Breast epithelium (tissue), 4 donors: Measurements from ENCODE around the gene CACNA2D3. TPM values are rescaled to one million over a fixed set of nuclear protein-coding genes. Genes with fewer than 3 reads are reported as not detected.

Experiments
- DNase-seq, 2 donors: peaks; one replicate each; pipeline ENCODE4 v3.0.0-alpha.2; 2019; ENCODE audit warnings: low spot score in 2 of 2
- H3K27ac ChIP-seq, 2 donors: fragments of 200-600 bp; sonication (generic) in 1 of 2; one replicate each; pipeline ENCODE4 v1.5.1; 2016 to 2019; ENCODE audit warnings: mild to moderate bottlenecking in 1 of 2
- H3K27me3 ChIP-seq, 2 donors: fragments of 200-600 bp; sonication (generic) in 1 of 2; one replicate each; pipeline versions ENCODE4 v1.5.1 to v1.6.0; 2017 to 2019; ENCODE audit warnings: control low read depth in 1 of 2, mild to moderate bottlenecking in 1 of 2
- H3K36me3 ChIP-seq: fragments of 200-600 bp; one replicate; pipeline ENCODE4 v1.5.1; 2019
- H3K4me1 ChIP-seq, 2 donors: fragments of 200-600 bp; sonication (generic); one replicate each; pipeline ENCODE4 v1.5.1; 2016 to 2019; ENCODE audit warnings: control low read depth in 1 of 2
- H3K4me3 ChIP-seq, 3 donors: fragments of 200-600 bp; sonication (generic); 1 replicate in 2 of 3; 2 replicates in 1 of 3; pipeline ENCODE4 v1.5.1; 2016 to 2019; ENCODE audit warnings: mild to moderate bottlenecking in 3 of 3, moderate library complexity in 2 of 3
- H3K9me3 ChIP-seq, 2 donors: fragments of 200-600 bp; sonication (generic) in 1 of 2; one replicate each; pipeline ENCODE4 v1.5.1; 2016 to 2019; ENCODE audit warnings: control low read depth in 1 of 2
- CTCF ChIP-seq, 3 donors: fragments of 450-650 bp; IDR thresholded peaks; one replicate each; pipeline ENCODE4 v1.5.1; 2016 to 2017; ENCODE audit warnings: antibody characterized with exemption in 3 of 3, mild to moderate bottlenecking in 3 of 3, moderate library complexity in 3 of 3
- POLR2A ChIP-seq: fragments of 450-650 bp; IDR thresholded peaks from one replicate; pipeline ENCODE4 v1.6.1; 2016; ENCODE audit warnings: antibody characterized with exemption, mild to moderate bottlenecking, moderate library complexity
- POLR2AphosphoS5 ChIP-seq, 3 donors: sonication (generic); formaldehyde crosslinking; IDR thresholded peaks; one replicate each; pipeline ENCODE4 v1.6.1; 2017; ENCODE audit warnings: antibody characterized with exemption in 3 of 3
- intact Hi-C: fragments of 100-400 bp; cut with DNase I; formaldehyde crosslinking; loops from one replicate; pipeline ENCODE4 v1.15.1; 2023; ENCODE audit warnings: low total_unique reads
- total RNA-seq, 3 donors: library from RNA; depleted of rRNA; stranded (reverse); fragments of >200 nt; gene quantifications; one replicate each; pipeline ENCODE4 v1.1.0, GENCODE V29; 2016

Gene CACNA2D3
- total RNA-seq, 3 donors from 2014 or later, result 0.59 to 3.4 (median 2.3) TPM

GRCh38 chr3:54814224-54814623 is 691.9 kb downstream of the CACNA2D3 start:
- Histone ChIP-seq H3K36me3 (no peaks in the 10 kb centered on the region), H3K27ac (no peak overlapping the region), H3K27me3 (no peaks in the 10 kb centered on the region), H3K9me3 (no peaks in the 10 kb centered on the region), H3K4me1 (no peaks in the 10 kb centered on the region), H3K4me3 (no peak overlapping the region)
- no peak for DNase-seq
- no peak for TF ChIP-seq POLR2AphosphoS5 (IDR thresholded peaks at IDR 0.05)
- TF ChIP-seq CTCF (IDR thresholded peaks at IDR 0.05), result no peak
- no peak for TF ChIP-seq POLR2A
- intact Hi-C loops, result no loop called here

- Histone ChIP-seq H3K27ac (no peak overlapping the region), H3K9me3 (no peaks in the 10 kb centered on the region), H3K36me3 (no peaks in the 10 kb centered on the region), H3K4me1 (no peaks in the 10 kb centered on the region), H3K27me3 (no peaks in the 10 kb centered on the region), H3K4me3 (no peak overlapping the region)
- no peak for DNase-seq
- TF ChIP-seq CTCF (IDR thresholded peaks at IDR 0.05), result no peak
- no peak for TF ChIP-seq POLR2AphosphoS5 (IDR thresholded peaks at IDR 0.05)
- no peak for TF ChIP-seq POLR2A
- intact Hi-C loops, result no loop called here
Measured at GRCh38 chr3:54817628-54818027, 695.3 kb downstream of the CACNA2D3 start.

GRCh38 chr3:54818486-54818885 is 696.1 kb downstream of the CACNA2D3 start:
- Histone ChIP-seq H3K27me3 (no peaks in the 10 kb centered on the region), H3K27ac (no peak overlapping the region), H3K36me3 (no peaks in the 10 kb centered on the region), H3K9me3 (no peaks in the 10 kb centered on the region), H3K4me1 (no peaks in the 10 kb centered on the region), H3K4me3 (no peak overlapping the region)
- no peak for TF ChIP-seq POLR2A
- TF ChIP-seq POLR2AphosphoS5 (IDR thresholded peaks at IDR 0.05), result no peak
- TF ChIP-seq CTCF (IDR thresholded peaks at IDR 0.05), result no peak
- no peak for DNase-seq
- intact Hi-C loops, result no loop called here

GRCh38 chr3:54818942-54819341 is 696.6 kb downstream of the CACNA2D3 start:
- H3K4me1 ChIP-seq, result no peaks in the 10 kb centered on the region
- DNase-seq, result no peak
- H3K36me3 ChIP-seq, result no peaks in the 10 kb centered on the region
- intact Hi-C loops, result no loop called here
- no peaks in the 10 kb centered on the region for H3K27me3 ChIP-seq
- TF ChIP-seq POLR2A, result no peak
- H3K4me3 ChIP-seq, result no peak overlapping the region
- no peaks in the 10 kb centered on the region for H3K9me3 ChIP-seq
- H3K27ac ChIP-seq, result no peak overlapping the region

DNA sequence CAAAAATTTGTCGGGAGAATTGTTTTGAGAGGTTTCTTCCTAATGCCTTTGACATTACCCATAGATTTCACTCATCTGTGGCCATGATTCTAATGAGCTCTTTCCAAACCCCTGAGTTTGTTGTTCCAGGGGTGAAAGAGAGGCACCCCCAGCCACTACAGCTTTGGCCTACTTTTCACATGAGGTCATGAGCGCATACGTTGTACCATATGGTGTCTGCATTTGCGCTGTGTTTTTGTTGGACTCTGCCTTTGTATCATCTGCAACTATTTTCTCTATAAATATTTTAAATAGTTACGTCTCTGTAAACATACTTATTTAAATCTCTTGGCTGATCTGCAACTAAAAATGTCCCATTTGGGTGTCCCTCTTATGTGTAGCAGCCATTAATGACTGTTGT is 697.6 kb downstream of the CACNA2D3 start:
- no peaks in the 10 kb centered on the region for H3K4me1 ChIP-seq
- H3K27me3 ChIP-seq, result no peaks in the 10 kb centered on the region
- H3K27ac ChIP-seq, result no peak overlapping the region
- no peaks in the 10 kb centered on the region for H3K36me3 ChIP-seq
- H3K9me3 ChIP-seq, result no peaks in the 10 kb centered on the region
- no peak overlapping the region for H3K4me3 ChIP-seq
- no peak for DNase-seq
- intact Hi-C loops, result no loop called here
- TF ChIP-seq CTCF (IDR thresholded peaks at IDR 0.05), result no peak

GRCh38 chr3:54822206-54822605 is 699.9 kb downstream of the CACNA2D3 start:
- no peak overlapping the region for H3K27ac ChIP-seq
- no peaks in the 10 kb centered on the region for H3K27me3 ChIP-seq
- H3K4me3 ChIP-seq, result no peak overlapping the region
- intact Hi-C loops, result no loop called here
- H3K4me1 ChIP-seq, result no peaks in the 10 kb centered on the region
- H3K36me3 ChIP-seq, result no peaks in the 10 kb centered on the region
- TF ChIP-seq CTCF (IDR thresholded peaks at IDR 0.05) (no peak), POLR2A (no peak), POLR2AphosphoS5 (IDR thresholded peaks at IDR 0.05) (no peak)
- DNase-seq, result peak in 1 of 2 donors; percentile 19
- no peaks in the 10 kb centered on the region for H3K9me3 ChIP-seq
